VCaP (cell line): ENCODE measurements around the gene SLC25A33.

Experiments
- H3K27ac ChIP-seq: fragments of 450-650 bp; 2 replicates; pipeline ENCODE4 v1.5.1; 2017
- TF ChIP-seq, protein P1 (sequence below): fragments of 450-650 bp; conservative IDR thresholded peaks from 2 replicates; pipeline ENCODE4 v1.5.1; 2017; ENCODE audit warnings: mild to moderate bottlenecking, moderate library complexity

Gene SLC25A33

DNA sequence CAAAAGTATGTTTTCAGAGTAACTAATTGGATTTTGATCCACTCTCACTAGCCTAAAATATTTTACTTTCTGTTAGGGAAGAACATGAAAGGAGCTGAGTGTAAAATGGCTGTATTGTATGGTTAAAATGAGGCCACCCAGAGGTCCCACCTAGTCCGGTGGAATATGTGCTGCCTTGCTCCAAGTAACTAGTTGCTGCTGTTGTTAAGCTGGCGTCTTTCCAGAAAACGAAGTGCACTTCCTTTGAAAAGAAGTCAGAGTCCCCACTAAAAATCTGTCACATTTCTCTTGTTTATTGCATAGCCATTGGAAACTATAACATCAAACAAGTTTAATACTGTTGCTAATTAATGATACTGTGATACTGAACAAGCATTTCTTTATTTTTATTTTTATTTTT, 3.2 kb downstream of the SLC25A33 start:
- H3K27ac ChIP-seq: peak overlapping the region; percentile 96
- TF ChIP-seq, protein P1, sequence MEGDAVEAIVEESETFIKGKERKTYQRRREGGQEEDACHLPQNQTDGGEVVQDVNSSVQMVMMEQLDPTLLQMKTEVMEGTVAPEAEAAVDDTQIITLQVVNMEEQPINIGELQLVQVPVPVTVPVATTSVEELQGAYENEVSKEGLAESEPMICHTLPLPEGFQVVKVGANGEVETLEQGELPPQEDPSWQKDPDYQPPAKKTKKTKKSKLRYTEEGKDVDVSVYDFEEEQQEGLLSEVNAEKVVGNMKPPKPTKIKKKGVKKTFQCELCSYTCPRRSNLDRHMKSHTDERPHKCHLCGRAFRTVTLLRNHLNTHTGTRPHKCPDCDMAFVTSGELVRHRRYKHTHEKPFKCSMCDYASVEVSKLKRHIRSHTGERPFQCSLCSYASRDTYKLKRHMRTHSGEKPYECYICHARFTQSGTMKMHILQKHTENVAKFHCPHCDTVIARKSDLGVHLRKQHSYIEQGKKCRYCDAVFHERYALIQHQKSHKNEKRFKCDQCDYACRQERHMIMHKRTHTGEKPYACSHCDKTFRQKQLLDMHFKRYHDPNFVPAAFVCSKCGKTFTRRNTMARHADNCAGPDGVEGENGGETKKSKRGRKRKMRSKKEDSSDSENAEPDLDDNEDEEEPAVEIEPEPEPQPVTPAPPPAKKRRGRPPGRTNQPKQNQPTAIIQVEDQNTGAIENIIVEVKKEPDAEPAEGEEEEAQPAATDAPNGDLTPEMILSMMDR: no peak

DNA sequence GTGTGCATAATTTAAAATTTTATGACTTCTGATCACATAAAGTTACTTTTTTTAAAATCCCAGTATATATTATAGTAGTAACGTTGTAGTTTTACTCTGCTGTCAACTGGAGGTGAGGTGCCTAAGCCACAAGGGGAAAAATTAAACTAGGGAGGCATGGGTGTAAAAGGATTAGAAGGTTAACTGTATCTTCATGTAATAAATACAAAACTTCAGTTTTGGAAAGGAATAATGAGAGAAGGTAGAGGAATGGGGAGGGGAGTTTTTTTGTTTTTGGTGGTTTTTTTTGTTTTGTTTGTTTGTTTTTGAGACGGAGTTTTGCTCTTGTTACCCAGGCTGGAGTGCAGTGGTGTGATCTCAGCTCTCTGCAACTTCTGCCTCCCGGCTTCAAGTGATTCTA, 5.7 kb downstream of the SLC25A33 start:
- peak overlapping the region; percentile 96 for H3K27ac ChIP-seq
- TF ChIP-seq, protein P1: no peak

DNA sequence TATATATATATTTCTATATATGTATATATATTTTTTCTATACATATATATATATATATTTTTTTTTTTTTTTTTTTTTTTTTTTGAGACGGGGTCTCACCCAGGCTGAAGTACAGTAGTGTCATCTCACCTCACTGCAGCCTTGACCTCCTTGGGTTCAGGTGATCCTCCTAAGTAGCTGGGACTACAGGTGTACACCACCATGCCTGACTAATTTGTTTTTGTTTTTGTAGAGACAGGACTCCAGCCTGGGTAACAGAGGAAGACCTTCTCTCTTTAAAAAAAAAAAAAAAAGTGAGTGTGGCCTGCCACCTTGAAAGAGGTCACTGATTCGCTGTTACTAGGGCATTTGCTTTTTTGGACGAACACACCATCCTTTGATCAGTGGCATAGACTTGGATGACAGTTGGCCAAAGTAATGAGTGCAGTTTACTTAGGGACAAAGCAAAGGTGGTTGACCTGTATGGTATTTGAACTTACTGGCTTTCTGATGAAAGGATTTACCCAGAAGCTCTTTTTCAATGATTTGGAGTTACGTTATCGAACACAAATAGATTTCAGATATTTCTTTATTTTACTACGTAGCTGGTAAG, 10.8 kb downstream of the SLC25A33 start:
- H3K27ac ChIP-seq: no peak overlapping the region

DNA sequence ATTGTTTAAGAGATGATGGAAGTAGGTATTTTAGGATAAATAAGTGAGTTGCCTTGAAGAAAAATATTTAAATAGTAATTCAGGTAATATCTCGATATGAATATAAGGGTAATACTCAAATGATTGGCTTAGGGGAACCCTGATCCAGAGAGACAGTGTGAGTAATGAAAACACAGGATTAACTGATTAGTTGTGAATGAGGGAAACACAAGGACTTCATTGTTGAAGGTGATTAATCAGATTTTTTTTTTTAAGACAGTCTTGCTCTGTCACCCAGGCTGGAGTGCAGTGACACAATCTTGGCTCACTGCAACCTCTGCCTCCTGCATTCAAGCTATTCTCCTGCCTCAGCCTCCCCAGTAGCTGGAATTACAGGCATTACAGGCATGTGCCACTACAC, 12.7 kb downstream of the SLC25A33 start:
- TF ChIP-seq, protein P1: no peak
- H3K27ac ChIP-seq: peak overlapping the region; percentile 88

More for the DNA sequence above, 10.8 kb downstream of the SLC25A33 start:
- TF ChIP-seq, protein P1: no peak

DNA sequence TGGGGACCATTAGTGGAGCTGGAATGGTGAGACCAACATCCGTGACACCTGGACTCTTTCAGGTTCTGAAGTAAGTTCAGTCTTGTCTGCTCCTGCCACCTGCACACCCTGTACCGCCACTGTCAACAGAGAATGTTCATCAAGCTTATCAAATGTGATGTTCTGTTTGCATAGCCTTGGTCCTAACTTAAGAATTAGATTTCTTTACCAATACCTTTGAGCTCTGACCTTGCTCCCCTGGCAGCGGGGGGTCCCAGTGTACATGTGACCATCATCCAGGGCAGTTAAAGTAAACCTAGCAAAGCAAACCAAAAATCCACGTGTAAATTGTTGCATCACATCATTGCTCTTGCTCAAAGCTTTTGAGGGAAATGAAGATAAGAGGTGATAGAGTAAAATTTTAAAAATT, 14.5 kb downstream of the SLC25A33 start:
- H3K27ac ChIP-seq: peak overlapping the region; percentile 88
- TF ChIP-seq, protein P1: no peak

DNA sequence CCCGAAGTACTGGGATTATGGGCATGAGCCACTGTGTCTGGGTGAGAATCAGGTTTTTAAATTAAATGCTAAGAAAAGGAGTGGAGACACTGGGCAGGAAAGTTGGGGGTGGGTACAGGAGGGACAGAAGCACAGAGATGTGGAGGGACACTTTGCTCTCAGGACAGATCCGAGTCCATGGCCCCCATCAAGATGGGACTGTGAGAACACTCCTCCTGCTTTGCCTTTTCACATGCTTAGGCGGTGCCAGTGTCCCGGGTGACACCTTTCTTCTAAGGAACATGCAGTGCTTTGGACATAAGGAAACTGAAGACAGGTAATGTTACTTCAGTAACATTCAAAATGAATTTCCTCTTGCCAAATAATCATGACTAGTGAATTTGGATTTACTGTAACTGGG, 16.7 kb downstream of the SLC25A33 start:
- H3K27ac ChIP-seq: peak overlapping the region; percentile 88
- TF ChIP-seq, protein P1: no peak

DNA sequence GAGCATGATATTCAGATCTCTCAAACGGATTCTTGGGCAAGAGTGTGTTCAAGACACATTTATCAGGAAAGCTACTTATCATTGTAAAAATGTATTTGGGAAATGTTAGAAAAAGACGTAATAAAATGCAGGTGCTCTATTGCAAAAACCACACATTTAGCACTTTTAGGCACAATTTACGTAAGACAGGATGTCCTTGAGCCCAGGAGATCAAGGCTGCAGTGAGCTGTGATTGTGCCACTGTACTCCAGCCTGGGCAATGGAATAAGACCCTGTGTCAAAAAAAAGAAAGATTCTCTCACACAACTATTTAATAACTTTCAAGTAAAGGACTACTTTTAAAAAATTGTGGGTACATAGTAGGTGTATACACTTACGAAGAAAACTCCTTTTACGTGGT, 18.4 kb downstream of the SLC25A33 start:
- TF ChIP-seq, protein P1: no peak
- H3K27ac ChIP-seq: peak overlapping the region; percentile 88
